Progenitor cell of endocrine pancreas (in vitro differentiated cells): ENCODE data around the gene FAM83C. TPM values are rescaled to one million over a fixed set of nuclear protein-coding genes. Genes with fewer than 3 reads are reported as not detected.
A peak's percentile ranks its signal among the peaks of the same experiment; 100 is the strongest.

Experiments
- DNase-seq: peaks from one replicate; pipeline ENCODE4 v3.0.0; 2021; ENCODE audit warnings: low spot score; ENCODE audit not compliant: unreplicated experiment
- H3K27ac Mint-ChIP-seq: 2 replicates; pipeline ENCODE4 v1.8.0; 2021; ENCODE audit warnings: mild to moderate bottlenecking, moderate library complexity, mixed read lengths
- H3K27me3 Mint-ChIP-seq: 2 replicates; pipeline ENCODE4 v1.8.0; 2021; ENCODE audit warnings: mixed read lengths
- H3K36me3 Mint-ChIP-seq: 2 replicates; pipeline ENCODE4 v1.8.0; 2022; ENCODE audit warnings: mixed read lengths; ENCODE audit not compliant: insufficient read depth
- H3K4me1 Mint-ChIP-seq: 2 replicates; pipeline ENCODE4 v1.8.0; 2021; ENCODE audit warnings: low read depth, mixed read lengths
- H3K4me3 Mint-ChIP-seq: 2 replicates; pipeline ENCODE4 v1.8.0; 2021; ENCODE audit warnings: low read depth, mild to moderate bottlenecking, moderate library complexity, mixed read lengths
- H3K9me3 Mint-ChIP-seq: 2 replicates; pipeline ENCODE4 v1.8.0; 2021; ENCODE audit warnings: low read depth, mixed read lengths
- total RNA-seq: library from RNA; stranded (reverse); gene quantifications from 2 replicates; pipeline ENCODE4 v1.2.1, GENCODE V29; 2021
- TF ChIP-seq, protein P1 (sequence below): fragments of 200-600 bp; sonication (generic); IDR thresholded peaks from one replicate; pipeline ENCODE4 v1.5.0; 2021; ENCODE audit warnings: antibody characterized with exemption, mild to moderate bottlenecking; ENCODE audit not compliant: unreplicated experiment

The FAM83C gene
- total RNA-seq, 1 donor from 2014 or later = not detected

GRCh38 chr20:35286899-35287508, 5.2 kb downstream of the FAM83C start:
- peaks cover 3% of the 10 kb centered on the region for H3K27me3 Mint-ChIP-seq
- TF ChIP-seq, protein P1, sequence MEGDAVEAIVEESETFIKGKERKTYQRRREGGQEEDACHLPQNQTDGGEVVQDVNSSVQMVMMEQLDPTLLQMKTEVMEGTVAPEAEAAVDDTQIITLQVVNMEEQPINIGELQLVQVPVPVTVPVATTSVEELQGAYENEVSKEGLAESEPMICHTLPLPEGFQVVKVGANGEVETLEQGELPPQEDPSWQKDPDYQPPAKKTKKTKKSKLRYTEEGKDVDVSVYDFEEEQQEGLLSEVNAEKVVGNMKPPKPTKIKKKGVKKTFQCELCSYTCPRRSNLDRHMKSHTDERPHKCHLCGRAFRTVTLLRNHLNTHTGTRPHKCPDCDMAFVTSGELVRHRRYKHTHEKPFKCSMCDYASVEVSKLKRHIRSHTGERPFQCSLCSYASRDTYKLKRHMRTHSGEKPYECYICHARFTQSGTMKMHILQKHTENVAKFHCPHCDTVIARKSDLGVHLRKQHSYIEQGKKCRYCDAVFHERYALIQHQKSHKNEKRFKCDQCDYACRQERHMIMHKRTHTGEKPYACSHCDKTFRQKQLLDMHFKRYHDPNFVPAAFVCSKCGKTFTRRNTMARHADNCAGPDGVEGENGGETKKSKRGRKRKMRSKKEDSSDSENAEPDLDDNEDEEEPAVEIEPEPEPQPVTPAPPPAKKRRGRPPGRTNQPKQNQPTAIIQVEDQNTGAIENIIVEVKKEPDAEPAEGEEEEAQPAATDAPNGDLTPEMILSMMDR = no peak
- no peak overlapping the region for H3K4me3 Mint-ChIP-seq
- no peak for DNase-seq
- peaks cover 23% of the 10 kb centered on the region for H3K4me1 Mint-ChIP-seq
- no peaks in the 10 kb centered on the region for H3K9me3 Mint-ChIP-seq
- H3K27ac Mint-ChIP-seq = peak overlapping the region; percentile 93
- H3K36me3 Mint-ChIP-seq = peaks cover 4% of the 10 kb centered on the region

DNA sequence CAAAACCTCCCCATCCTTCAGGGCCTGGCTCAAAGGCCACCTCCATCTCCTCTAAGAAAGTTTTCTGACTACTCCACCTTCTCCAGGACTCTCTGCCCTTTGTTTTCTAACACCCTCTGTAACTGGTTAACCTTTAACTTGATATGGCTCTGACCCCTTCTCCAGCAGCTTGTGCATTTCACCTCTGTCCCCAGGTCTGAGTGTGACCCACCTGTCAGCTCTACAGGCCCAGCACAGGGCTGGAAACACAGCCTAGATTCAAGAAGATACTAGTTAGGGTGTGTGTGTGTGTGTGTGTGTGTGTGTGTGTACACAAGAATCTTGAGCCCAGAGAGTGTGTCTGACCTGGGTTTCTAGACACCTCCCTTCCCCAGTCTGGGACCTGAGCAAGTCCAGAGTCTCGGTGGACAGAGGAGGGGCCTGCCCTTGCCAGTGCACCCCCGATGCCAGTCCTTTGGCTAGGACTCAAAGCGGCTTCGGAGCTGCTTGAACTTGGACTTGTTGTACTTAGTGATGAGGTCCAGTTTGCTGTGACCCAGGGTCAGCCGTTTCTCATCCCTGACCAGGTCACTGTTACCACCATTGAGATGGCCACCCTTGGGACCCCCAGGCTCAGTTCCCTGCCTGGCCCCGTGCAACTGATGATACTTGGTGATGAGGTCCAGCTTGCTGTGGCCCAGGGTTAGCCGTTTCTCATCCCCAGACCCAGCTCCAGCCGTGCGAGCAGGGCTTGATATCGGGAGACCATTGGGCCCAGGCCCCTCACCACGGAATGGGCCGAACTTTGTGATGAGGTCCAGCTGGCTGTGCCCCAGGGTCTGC, 5.9 kb downstream of the FAM83C start:
- peak overlapping the region; percentile 81 for H3K4me3 Mint-ChIP-seq
- no peak for DNase-seq
- H3K9me3 Mint-ChIP-seq = no peaks in the 10 kb centered on the region
- H3K36me3 Mint-ChIP-seq = peaks cover 4% of the 10 kb centered on the region
- H3K4me1 Mint-ChIP-seq = peaks cover 23% of the 10 kb centered on the region
- TF ChIP-seq, protein P1 = no peak
- peaks cover 3% of the 10 kb centered on the region for H3K27me3 Mint-ChIP-seq
- peak overlapping the region; percentile 93 for H3K27ac Mint-ChIP-seq

DNA sequence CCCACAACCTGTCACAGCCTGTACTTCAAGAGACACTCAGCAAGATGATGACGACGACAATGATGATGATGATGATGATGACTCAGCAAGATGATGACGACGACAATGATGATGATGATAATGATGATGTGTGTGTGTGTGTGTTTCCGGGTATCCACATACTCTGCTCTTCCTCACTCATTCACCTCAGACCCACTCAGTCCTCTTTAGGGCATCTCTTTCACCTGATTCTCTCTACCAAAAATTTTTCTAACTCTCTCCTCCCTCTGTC, 6.5 kb downstream of the FAM83C start:
- H3K27me3 Mint-ChIP-seq = no peaks in the 10 kb centered on the region
- no peak for DNase-seq
- H3K4me3 Mint-ChIP-seq = peak overlapping the region; percentile 81
- TF ChIP-seq, protein P1 = no peak
- H3K4me1 Mint-ChIP-seq = peaks cover 23% of the 10 kb centered on the region
- H3K36me3 Mint-ChIP-seq = peaks cover 4% of the 10 kb centered on the region
- no peaks in the 10 kb centered on the region for H3K9me3 Mint-ChIP-seq
- H3K27ac Mint-ChIP-seq = peak overlapping the region; percentile 93

DNA sequence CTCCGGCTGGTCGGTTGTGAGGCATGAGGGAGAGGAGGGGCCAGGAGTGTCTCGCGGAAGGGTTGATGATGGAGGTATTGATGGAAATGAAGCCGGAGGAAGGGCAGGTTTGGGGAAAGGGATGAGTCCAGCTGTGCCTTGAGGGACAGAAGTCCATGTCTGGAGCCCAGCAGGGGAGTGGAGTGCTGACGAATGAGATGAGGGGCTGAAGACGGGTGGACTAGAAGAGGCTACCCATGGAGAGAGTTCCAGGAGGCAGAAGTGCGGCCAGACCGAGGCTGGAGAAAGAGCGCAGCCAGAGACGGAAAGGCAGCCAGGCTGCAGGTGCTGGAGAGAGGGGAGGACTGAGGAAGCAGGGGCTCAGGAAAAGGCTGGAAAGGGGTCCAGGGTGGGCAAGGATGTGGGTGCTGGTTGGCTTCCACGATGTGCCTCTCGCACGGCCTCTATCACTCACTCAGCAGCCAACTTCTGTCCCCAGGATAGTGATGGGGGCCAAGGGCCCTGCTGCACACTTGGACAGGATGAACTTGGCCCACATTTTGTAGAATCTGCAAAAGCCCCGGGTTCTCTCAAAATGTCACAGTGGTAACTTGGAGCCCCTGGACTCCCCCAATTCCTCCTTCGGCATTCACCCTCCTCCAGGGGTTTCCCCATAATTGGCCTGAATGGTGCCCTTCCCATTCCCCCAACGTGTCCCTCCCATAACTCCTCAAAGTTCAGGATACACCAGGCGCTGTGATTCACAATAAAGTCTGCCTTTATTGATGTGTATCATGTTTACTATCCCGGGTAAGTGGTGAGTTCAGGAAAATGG, 7.0 kb downstream of the FAM83C start:
- Mint-ChIP-seq H3K27me3 (no peaks in the 10 kb centered on the region), H3K36me3 (peaks cover 6% of the 10 kb centered on the region), H3K4me3 (peak overlapping the region; percentile 81), H3K27ac (peak overlapping the region; percentile 93), H3K9me3 (no peaks in the 10 kb centered on the region), H3K4me1 (peaks cover 23% of the 10 kb centered on the region)
- TF ChIP-seq, protein P1 = no peak
- DNase-seq = no peak

- Mint-ChIP-seq H3K4me3 (peak within 1 kb of the TSS; percentile 81), H3K4me1 (peaks cover 23% of the 10 kb centered on the region), H3K27me3 (no peaks in the 10 kb centered on the region), H3K36me3 (peaks cover 10% of the 10 kb centered on the region), H3K27ac (peak within 1 kb of the TSS; percentile 93), H3K9me3 (no peaks in the 10 kb centered on the region)
- peak; percentile 75 for DNase-seq
- TF ChIP-seq, protein P1 = no peak
Observed at GRCh38 chr20:35284267-35284991, 7.8 kb downstream of the FAM83C start, which contains the start of gene EIF6. Gene EIF6 (minus strand): TSS chr20:35284772. CDS start chr20:35284487, 285 bp downstream.
